HPDE6-E6E7 (cell line): ENCODE data around the gene NAA38.

ENCODE experiments used
- DNase-seq: peaks from one replicate; pipeline ENCODE4 v3.0.0; 2011; ENCODE audit warnings: missing footprints; ENCODE audit errors: extremely low spot score

NAA38 gene, protein sequence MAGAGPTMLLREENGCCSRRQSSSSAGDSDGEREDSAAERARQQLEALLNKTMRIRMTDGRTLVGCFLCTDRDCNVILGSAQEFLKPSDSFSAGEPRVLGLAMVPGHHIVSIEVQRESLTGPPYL

DNA sequence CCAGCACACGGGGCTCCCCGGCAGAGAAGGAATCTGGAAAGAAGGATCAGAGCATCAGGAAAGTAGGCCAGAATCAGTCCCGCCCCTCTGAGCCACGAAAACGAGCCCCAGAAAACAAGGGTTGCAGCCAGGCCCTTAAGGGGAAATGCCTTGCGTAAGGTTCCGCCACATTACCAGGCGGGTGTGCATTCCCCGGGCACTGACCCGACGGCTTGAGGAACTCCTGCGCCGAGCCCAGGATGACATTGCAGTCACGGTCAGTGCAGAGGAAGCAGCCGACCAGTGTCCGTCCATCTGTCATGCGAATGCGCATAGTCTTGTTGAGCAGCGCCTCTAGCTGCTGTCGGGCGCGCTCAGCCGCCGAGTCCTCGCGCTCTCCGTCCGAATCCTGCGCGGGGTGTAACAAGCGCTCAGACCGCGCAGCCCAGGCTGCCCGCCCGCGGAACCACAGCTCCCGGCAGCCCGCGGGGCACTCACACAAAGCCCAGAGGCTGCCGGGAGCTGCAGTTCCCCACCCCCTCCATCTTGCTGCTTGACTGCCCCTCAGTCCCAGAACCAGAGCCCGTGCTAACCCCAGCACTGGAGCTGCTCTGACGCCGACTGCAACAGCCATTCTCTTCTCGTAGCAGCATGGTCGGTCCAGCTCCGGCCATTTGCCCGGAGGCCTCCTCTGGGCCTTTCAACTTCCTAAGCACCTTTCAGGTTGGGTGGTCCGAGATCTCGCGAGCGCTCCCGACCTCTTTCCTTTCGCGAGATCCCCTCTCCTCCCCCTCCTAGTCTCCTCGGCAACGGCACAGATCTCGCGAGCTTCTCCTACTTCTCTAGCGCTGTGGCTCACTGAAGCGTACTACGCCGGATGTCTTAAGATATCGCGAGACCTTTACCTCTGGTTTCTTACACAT, at the start of gene NAA38:
NAA38 (minus strand) TSS at position 749 of the 902 bp plus-strand sequence; CDS start at position 653, 96 bp downstream.
- peak; percentile 88 for DNase-seq

DNA sequence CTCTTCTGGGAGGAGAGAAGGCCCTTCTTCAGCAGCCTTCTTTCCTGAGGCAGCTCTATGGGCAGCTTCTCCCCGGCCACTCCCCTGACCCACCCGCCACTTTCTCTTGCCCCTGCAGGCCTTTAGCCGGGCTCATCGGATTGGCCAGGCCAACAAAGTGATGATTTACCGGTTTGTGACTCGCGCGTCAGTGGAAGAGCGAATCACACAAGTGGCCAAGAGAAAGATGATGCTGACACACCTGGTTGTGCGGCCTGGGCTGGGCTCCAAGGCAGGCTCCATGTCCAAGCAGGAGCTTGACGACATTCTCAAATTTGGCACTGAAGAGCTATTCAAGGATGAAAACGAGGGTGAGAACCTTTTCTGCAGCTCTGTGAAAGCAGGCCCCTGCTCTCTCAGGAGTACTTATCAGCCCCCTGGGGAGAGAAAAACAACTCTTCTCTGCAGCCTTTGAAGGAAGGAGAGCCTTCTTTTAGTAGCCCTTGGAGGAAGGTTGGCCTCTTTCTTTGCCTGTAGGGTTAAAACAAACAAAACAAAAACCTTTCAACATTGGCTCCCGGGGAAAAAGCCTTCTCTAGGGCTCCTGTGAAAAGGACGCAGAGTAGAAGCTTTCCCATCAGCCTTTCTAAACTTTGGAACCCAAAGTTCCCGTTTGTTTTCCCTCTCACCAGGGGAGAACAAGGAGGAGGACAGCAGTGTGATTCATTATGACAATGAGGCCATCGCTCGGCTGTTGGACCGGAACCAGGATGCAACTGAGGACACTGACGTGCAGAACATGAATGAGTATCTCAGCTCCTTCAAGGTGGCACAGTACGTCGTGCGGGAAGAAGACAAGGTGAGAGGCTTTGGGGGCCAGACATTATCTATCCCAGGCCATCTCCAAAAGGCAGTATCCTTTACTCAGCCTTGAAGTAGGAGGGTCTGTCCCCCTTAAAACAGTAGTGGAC, 46.1 kb upstream of the NAA38 start:
- no peak for DNase-seq

DNA sequence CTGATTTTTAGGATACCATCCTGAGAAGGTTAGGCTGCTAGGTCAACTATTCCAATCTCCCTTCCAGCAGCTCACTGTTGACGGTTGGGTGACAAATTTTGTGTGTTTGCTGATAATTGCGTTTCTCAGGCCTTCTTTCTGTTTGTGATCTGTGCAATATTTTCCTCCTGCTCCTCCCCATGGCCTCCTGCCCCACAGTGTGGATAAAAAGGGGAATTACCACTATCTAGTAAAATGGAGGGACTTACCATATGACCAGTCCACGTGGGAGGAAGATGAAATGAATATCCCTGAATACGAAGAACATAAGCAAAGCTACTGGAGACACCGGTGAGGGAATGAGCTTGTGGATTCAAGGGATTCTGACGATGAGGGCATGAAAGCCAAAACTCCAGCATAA, 40.4 kb upstream of the NAA38 start:
- no peak for DNase-seq

DNA sequence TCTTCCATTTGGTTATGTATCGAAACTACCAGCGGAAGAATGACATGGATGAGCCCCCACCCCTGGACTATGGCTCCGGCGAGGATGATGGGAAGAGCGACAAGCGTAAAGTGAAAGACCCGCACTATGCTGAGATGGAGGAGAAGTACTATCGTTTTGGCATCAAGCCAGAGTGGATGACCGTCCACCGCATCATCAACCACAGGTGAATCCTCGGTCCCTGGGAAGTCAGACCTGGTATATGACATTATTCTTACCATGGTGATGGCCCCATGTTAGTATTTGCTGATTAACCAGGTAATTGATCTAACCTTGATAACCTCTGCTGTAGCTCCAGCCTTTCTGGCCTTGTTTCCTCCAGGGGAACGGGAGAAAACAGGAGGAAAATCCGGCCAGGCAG, 39.7 kb upstream of the NAA38 start:
- no peak for DNase-seq

DNA sequence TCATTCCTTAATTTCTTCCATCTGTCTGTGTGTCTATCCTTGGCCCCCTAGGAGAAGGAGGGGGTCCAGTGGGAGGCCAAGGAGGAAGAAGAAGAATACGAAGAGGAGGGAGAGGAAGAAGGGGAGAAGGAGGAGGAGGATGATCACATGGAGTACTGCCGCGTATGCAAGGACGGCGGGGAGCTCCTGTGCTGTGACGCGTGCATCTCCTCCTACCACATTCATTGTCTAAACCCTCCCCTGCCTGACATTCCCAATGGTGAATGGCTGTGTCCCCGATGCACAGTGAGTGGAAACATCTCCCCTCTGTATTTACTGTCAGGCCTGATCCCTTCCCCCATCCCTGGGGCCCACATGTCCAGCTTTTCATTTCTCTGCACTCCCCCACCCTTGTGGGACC, 37.5 kb upstream of the NAA38 start:
- no peak for DNase-seq

DNA sequence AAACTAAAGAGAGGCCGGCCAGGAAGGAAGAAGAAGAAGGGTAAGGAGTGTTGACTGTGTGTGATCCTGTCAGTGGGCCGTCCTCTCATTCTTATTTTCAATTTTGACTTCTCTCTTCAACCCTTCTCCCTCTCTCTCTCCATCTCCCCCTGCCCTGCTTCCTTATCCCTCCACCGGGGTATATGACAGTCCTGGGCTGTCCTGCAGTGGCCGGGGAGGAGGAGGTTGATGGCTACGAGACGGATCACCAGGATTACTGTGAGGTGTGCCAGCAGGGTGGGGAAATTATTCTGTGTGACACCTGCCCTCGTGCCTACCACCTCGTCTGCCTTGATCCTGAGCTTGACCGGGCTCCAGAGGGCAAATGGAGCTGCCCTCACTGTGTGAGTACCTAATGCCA, 36.9 kb upstream of the NAA38 start:
- DNase-seq, result no peak

DNA sequence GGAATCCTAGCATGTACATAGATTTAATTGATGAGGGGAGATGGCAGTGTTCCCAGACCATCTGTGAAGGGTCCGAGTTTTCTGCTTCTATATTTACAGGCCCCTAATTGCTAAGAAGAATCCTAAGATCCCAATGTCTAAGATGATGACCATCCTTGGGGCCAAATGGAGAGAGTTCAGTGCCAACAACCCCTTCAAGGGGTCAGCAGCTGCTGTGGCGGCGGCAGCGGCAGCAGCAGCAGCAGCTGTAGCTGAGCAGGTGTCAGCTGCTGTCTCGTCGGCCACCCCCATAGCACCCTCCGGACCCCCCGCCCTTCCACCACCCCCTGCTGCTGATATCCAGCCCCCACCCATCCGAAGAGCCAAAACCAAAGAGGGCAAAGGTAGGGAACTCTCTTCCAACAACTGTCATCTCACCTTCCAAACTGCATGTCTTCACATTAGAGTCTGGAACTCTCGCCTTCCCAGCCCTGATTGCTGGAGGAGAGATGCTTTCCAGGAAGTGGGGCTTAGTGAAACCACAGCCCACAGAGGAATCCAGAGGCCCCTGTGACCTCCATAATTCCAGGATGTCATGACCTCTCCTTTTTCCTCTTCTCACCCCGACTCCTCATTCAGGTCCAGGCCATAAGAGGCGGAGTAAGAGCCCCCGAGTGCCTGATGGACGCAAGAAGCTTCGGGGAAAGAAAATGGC, 36.0 kb upstream of the NAA38 start:
- no peak for DNase-seq

DNA sequence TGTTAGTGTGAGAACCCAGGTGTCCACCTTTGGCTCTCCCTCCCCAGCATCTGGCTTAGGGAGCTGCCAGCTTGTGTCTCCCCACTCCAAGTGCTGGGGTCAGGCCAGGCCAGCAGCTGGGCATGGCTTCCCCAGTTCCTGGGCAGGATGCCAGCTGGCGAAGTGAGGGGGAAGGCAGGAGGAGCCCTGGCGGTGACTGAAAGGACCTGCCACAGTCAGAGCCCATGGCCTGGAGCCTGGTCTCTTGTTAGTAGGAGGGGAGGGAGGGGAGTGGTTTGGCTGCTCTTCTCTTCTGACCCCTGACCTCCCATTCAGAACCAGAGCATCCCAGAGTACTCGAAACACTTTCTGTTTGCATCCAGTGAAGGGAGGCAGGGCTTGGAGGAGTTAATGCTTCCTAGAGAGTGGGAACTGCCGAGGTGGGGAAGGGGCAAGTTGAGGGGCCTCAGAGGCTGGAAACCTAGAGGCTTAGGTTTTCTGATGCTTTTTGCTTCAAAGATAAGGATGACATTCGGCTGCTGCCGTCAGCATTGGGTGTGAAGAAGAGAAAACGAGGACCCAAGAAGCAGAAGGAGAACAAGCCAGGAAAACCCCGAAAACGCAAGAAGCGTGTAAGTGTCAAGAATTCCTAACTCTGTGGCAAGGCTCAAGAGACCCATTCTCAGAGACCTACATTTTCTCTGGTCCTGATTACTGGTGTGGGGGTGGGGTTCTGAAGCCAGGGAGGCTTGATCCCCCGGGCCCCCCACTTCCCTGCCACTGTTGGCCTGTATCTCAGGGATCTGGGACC, 32.0 kb upstream of the NAA38 start:
- DNase-seq, result peak; percentile 69

DNA sequence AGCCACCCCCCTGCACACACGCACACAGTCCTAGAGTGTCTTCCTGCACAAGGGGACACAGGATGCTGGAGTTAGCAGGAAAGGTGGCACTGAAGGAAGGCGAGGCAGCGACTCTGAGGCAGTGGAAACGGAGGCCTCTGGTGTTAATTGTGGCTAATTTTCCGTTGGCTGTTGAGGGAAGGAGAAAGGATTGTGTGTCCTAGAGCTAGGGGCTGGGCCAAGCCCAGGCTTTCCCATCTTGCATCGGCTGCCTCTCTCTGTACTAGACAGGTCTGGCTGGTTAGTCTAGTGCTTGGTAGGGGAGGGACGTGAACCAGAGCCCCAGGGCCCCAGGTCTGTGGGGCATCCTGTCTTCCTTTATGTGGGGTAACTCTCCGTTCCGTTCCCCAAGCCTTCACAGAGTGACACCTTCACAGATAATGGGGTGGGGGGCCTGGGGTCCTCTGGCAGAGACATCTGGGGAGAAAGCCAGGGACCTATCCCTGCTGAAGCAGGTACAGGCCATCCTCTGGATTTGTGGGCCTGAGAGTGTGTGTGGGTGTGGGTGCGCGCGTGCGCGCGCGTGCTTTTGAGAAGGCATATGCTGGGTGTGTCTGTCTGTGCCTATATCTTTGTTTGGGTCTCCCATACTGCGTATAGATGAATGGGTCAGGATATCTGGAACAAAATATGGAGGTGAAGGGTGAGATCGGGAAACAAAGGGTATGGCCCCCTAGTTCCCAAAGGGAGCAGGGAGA, 31.0 kb upstream of the NAA38 start, which contains the start of gene CHD3:
CHD3 (plus strand) TSS at position 606 of the 737 bp plus-strand sequence. CDS start 212 bp downstream, outside the sequence.
- peak; percentile 78 for DNase-seq

DNA sequence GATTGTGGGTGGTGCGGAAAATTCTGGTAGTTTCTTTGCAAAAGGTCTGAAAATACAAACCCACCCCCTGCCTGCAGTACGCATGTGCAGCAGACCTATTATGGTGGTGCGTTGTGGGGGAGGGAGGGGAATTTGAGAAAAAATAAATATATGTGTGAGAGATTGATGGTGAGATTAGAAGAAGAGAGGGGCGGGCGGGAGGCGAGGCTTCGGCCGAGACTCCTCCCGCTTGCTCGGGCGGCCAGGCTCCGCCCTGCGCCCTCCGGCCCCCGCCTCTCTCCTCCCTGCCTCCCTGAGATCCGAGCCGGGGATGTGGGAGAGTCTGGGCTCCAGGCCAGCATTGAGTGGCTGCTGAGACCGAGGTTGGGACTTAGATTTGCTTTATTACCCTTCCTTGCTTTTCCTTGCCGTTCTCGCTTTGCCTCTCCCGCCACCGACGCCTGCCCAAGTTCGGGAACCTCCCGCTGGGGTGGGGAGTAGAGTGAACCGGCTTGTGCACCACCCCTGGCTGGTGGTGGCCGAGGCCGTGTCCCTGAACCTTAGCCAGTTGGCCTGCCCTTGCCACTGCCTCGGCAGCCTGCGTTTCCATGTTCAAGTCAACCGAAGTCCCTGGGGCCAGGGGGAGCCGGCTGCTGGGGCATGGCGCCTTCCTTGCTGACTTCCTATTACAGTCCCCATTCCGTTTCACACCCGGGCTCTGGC, 30.3 kb upstream of the NAA38 start:
- DNase-seq, result peak; percentile 79

DNA sequence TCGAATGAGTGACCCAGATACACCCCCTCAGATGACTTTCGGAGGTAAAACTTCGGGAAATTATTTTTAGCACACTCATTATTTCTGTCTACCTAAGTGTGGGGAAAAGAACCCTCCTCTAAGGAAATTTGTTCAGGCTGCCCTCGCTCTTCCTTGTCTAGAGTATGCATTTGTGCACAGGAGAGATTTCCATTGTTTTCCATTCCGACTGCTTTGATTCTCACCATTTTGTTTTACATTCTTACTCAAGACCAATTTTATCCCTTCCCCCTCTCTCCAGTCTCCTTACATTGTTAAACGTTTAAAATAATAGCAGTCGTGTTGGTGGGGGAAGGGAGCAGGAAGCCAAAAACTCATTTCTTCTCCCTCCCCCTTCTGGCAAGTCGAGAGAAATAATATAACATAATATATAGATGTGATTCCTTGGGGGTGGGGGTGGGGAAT, 29.7 kb upstream of the NAA38 start:
- DNase-seq, result no peak

DNA sequence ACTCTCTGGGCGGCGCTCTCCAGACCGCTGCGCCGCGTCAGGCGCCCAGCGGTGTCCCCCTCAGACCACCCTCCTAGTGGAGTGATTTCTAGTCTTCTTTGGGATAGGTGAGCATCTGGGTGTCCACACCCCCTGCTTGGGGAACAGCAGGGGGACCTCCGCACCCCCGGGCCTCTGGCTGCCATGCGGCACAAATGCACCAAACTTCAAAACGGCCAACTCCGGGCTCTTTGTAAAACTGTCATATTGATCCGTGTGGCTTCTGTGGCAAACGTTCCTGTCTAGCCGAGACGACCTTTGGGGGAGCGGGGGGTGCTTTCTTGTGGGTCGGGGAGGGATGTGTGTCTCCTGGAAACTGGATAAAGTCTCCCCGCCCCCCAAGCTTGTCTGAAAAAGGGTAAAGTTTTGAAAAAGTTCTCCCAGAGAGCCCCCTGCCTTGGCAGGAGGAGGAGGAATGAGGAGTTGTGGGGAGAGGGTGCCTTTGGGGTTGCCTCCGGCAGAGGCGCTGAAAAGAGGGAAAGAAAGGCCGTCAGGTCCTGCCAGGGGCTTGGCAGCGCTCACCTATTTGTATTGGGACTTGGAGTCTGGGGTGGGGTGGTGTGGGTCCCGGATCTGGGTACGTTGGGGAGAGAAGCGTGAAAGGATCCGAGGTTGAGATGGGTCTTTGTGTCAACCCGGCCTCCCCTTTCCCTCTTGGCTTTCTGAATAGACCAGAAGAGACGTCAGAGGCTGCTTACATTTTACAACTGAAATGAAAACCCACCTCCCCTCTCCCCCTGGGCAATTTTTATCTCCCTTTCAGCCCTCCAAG, 29.1 kb upstream of the NAA38 start:
- peak; percentile 20 for DNase-seq

DNA sequence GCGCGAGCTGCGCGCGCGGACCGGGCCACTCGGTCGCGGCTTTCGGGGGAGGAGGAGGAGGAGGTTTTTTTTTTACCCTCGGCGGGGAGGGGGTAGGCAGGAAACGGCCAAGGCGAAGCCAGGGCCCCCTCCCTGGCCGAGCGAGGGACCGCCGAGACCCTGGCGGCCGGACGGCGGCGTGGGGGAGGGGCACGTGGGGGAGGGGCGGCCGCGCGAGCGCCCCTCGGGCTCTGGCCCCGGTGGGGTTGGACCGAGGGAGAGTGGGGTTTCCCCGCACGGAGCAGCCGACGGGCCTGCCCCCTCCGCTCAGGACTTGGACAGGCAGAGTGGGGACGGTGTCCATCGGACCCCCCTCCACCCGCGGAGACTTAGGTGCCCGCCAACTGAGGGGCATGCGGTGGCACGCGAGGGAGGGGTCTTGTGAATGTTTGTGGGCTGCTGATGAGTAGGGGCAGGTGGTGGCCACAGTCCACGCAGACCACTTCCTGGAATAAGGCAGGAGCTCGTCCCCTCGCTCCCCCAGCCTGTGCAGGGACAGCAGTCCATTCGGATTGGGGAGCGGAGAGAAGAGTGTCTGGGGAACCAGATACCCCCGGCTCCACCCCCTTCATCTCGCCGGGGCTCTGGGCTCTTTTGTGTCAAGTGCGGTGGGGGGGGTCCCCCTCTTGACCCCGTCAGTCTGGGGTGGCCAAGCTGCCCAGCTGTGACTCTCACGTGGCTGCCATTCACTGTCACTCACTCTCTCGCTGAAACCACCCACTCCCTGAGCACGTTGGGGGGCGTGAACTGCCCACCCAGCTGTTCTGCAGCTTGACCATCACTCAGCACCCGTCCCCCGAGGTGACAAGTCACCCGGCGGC, 28.2 kb upstream of the NAA38 start:
- no peak for DNase-seq

DNA sequence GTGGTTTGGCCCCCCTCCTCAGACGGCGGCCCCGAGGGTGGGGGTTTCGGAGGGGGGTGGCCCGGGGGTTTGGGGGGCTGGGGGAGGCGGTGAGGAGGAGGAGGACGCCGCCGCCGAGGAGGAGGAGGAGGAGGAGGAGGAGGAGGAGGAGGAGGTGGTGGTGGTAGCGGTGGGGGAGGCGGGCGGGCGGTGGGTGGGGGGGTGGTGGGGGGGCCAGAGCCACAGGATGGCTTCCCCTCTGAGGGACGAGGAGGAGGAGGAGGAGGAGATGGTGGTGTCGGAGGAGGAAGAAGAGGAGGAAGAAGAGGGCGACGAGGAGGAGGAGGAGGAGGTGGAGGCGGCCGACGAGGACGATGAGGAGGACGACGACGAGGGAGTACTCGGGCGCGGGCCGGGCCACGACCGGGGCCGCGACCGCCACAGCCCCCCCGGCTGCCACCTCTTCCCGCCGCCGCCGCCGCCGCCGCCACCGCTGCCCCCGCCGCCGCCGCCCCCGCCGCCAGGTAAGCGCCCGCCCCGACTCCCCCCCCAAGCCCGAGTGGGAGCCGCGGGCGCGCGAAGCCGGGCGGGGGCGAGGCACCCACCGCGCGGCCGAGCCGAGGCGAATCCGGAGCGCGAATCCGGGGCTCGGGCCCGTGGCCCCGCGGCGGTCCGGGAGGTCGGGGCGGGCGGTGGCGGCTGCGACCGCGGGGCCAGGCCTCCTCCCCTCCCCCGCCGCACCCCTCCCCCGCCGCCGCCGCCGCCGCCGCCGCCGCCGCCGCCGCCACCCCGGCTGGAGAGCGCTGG, 27.4 kb upstream of the NAA38 start:
- no peak for DNase-seq

DNA sequence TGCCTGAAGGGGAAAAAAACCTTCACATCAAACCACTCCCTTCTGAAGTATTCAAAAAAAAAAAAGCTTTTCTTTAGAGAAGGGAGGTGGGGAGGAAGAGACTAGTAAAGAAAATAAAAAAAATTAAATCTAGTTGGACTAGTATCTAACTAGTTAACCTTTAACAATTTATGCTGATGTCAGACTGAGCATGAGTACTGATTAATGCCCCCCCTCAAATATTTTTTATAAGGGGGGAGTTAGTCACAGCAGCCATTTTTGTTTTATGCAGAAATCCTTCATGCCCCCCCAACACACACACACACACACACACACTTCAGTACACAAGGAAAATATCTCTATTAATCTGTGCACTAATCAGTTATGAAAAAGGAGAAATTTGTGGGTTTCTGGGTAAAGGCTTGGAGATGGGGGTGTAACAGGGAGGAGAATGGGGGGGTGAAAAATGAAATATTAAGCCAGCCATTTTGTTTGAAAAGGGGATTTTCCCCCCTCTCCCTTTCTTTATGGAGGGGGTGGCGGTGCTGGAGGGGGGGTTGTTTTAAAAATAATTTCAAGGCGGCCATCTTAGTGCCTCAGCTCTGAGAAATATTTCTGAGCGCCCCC, 26.5 kb upstream of the NAA38 start:
- no peak for DNase-seq

DNA sequence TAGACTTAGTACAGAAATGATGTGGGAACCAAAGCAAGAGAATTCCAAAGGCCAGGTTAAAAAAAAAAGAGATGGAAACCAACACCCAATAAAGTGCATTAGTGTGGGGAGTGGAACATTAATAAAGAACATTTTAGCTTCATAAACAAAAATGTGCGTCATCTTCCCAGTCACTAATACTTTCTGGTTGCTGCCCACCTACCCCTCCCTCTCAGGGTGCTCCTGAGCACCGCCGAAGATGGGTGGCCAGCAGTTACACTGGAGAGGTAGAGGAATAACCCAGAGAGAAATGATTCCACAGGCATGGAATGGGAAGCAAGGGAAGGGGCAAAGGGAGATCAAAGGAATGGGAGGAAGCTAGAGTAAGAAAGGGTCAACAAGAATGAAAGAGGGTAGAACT, 25.3 kb upstream of the NAA38 start:
- DNase-seq, result no peak
